Measurements from ENCODE around the gene PTK7.

GRCh38 chr6:43172104-43173007 is 96.2 kb downstream of the PTK7 start:
- TF ChIP-seq, protein P1, sequence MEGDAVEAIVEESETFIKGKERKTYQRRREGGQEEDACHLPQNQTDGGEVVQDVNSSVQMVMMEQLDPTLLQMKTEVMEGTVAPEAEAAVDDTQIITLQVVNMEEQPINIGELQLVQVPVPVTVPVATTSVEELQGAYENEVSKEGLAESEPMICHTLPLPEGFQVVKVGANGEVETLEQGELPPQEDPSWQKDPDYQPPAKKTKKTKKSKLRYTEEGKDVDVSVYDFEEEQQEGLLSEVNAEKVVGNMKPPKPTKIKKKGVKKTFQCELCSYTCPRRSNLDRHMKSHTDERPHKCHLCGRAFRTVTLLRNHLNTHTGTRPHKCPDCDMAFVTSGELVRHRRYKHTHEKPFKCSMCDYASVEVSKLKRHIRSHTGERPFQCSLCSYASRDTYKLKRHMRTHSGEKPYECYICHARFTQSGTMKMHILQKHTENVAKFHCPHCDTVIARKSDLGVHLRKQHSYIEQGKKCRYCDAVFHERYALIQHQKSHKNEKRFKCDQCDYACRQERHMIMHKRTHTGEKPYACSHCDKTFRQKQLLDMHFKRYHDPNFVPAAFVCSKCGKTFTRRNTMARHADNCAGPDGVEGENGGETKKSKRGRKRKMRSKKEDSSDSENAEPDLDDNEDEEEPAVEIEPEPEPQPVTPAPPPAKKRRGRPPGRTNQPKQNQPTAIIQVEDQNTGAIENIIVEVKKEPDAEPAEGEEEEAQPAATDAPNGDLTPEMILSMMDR (IDR thresholded peaks at IDR 0.05; ENCODE audit: poor library complexity) = no peak
- TF ChIP-seq EZH2 (IDR thresholded peaks at IDR 0.05; ENCODE audit: borderline replicate concordance) (no peak), EZH2phosphoT487 (IDR thresholded peaks at IDR 0.05; ENCODE audit: low read depth, severe bottlenecking, unreplicated experiment) (no peak)

Data from hepatocyte (in vitro differentiated cells).